Neural cell (in vitro differentiated cells): ENCODE measurements around the gene CTXND1. TPM values are rescaled to one million over a fixed set of nuclear protein-coding genes. Genes with fewer than 3 reads are reported as not detected.
"Not testable (repeated sequence)": the region's sequence is repeated elsewhere in the genome, so short reads cannot be mapped to it uniquely, and the experiment has no call there.

Source experiments
- H2AFZ ChIP-seq: fragments of 200-600, 300-800 bp; sonication (generic), shearing (Covaris generic); 2 replicates; pipeline ENCODE4 v1.6.0; 2014; ENCODE audit warnings: low read depth, mild to moderate bottlenecking, antibody characterized with exemption, low read length, moderate library complexity
- H3F3A ChIP-seq: fragments of 200-600 bp; shearing (Covaris generic); 2 replicates; pipeline ENCODE4 v1.6.1; 2016; ENCODE audit warnings: mild to moderate bottlenecking, moderate library complexity, mixed read lengths, antibody characterized with exemption, low read length; ENCODE audit not compliant: insufficient read depth, poor library complexity, severe bottlenecking
- H3K27ac ChIP-seq: fragments of 200-600, 300-800 bp; sonication (generic), shearing (Covaris generic); 2 replicates; pipeline ENCODE4 v1.5.1; 2014; ENCODE audit warnings: mild to moderate bottlenecking, low read length, moderate library complexity
- H3K27me3 ChIP-seq: fragments of 300-800, 200-600 bp; sonication (generic), shearing (Covaris generic); 2 replicates; pipeline ENCODE4 v1.6.0; 2014; ENCODE audit warnings: mild to moderate bottlenecking, low read depth, low read length, moderate library complexity; ENCODE audit not compliant: insufficient read depth
- H3K36me3 ChIP-seq: fragments of 300-800, 200-600 bp; sonication (generic), shearing (Covaris generic); 2 replicates; pipeline ENCODE4 v1.5.1; 2014; ENCODE audit warnings: mild to moderate bottlenecking, antibody characterized with exemption, low read length, moderate library complexity; ENCODE audit not compliant: insufficient read depth
- H3K4me2 ChIP-seq: fragments of 300-800, 200-600 bp; sonication (generic), shearing (Covaris generic); 2 replicates; pipeline ENCODE4 v1.6.0; 2014; ENCODE audit warnings: mild to moderate bottlenecking, low read length
- H3K4me3 ChIP-seq: fragments of 300-800, 200-600 bp; sonication (generic), shearing (Covaris generic); 2 replicates; pipeline ENCODE4 v1.5.1; 2014; ENCODE audit warnings: mild to moderate bottlenecking, low read length, moderate library complexity
- H3K79me2 ChIP-seq: fragments of 200-600 bp; shearing (Covaris generic); replicated peaks from 2 replicates; pipeline ENCODE4 v1.6.0; 2014; ENCODE audit warnings: mild to moderate bottlenecking, low read length, moderate library complexity; ENCODE audit not compliant: insufficient read depth
- H3K9ac ChIP-seq: fragments of 300-800, 200-600 bp; sonication (generic), shearing (Covaris generic); 2 replicates; pipeline ENCODE4 v1.6.1; 2016; ENCODE audit warnings: mild to moderate bottlenecking, low read length, mixed read lengths
- H3K9me2 ChIP-seq: fragments of 200-600 bp; shearing (Covaris generic); 2 replicates; pipeline ENCODE4 v1.6.1; 2016; ENCODE audit warnings: mild to moderate bottlenecking, low read length, mixed read lengths; ENCODE audit not compliant: insufficient read depth
- H3K9me3 ChIP-seq: fragments of 200-600, 300-800 bp; sonication (generic), shearing (Covaris generic); 2 replicates; pipeline ENCODE4 v1.6.1; 2016; ENCODE audit warnings: mild to moderate bottlenecking, mixed run types, low read length, moderate library complexity, mixed read lengths
- H4K20me1 ChIP-seq: fragments of 200-600 bp; shearing (Covaris generic); 2 replicates; pipeline ENCODE4 v1.6.1; 2016; ENCODE audit warnings: mild to moderate bottlenecking, mixed run types; ENCODE audit not compliant: insufficient read depth
- EP300 ChIP-seq: fragments of 450-650 bp; conservative IDR thresholded peaks from 2 replicates; pipeline ENCODE4 v1.6.1; 2014; ENCODE audit warnings: antibody characterized with exemption, mild to moderate bottlenecking, moderate library complexity; ENCODE audit not compliant: poor library complexity, severe bottlenecking
- EZH2 ChIP-seq: fragments of 200-600, 300-800 bp; shearing (Covaris generic), sonication (generic); IDR thresholded peaks from 2 replicates; pipeline ENCODE4 v1.6.1; 2014; ENCODE audit warnings: antibody characterized with exemption, low read length, borderline replicate concordance, mild to moderate bottlenecking; ENCODE audit not compliant: insufficient read depth, poor library complexity, severe bottlenecking
- MXI1 ChIP-seq: fragments of 450-650 bp; conservative IDR thresholded peaks from 2 replicates; pipeline ENCODE4 v1.6.1; 2014; ENCODE audit warnings: antibody characterized with exemption, mild to moderate bottlenecking; ENCODE audit not compliant: poor library complexity, severe bottlenecking
- POLR2AphosphoS5 ChIP-seq: IDR thresholded peaks from 2 replicates; pipeline ENCODE4 v1.6.1; 2012
- RAD21 ChIP-seq: fragments of 450-650 bp; conservative IDR thresholded peaks from 2 replicates; pipeline ENCODE4 v1.6.1; 2014; ENCODE audit warnings: antibody characterized with exemption, mild to moderate bottlenecking, moderate library complexity
- TAF1 ChIP-seq: IDR thresholded peaks from 2 replicates; pipeline ENCODE4 v1.6.1; 2012; ENCODE audit warnings: low read depth
- polyA minus RNA-seq: library from RNA; depleted of rRNA, polyadenylated mRNA; stranded (reverse); fragments of >200 nt; gene quantifications from 2 replicates; pipeline ENCODE4 v1.2.3, GENCODE V29; 2014
- polyA plus RNA-seq: library from polyadenylated mRNA; depleted of rRNA; stranded (reverse); fragments of >200 nt; gene quantifications from 2 replicates; pipeline ENCODE4 v1.2.3, GENCODE V29; 2014
- TF ChIP-seq, protein P1 (sequence below): IDR thresholded peaks from 2 replicates; pipeline ENCODE4 v1.6.1; 2012; ENCODE audit warnings: borderline replicate concordance
- TF ChIP-seq, protein P2 (sequence below): fragments of 450-650 bp; IDR thresholded peaks from 2 replicates; pipeline ENCODE4 v1.5.1; 2014; ENCODE audit warnings: antibody characterized with exemption, mild to moderate bottlenecking, moderate library complexity; ENCODE audit not compliant: poor library complexity, severe bottlenecking

Gene CTXND1
- polyA plus RNA-seq (0.08 TPM in 1 of 2 replicates, not detected in the other), polyA minus RNA-seq (not detected in 2 replicates)

- H3K9ac ChIP-seq, result peak within 1 kb of the TSS; percentile 38
These were observed at the start of gene CTXND1 for GRCh38 chr15:80252121-80252518. TSS of gene CTXND1 (minus strand) at chr15:80252213. CDS start at chr15:80201949, 50,264 bp downstream.

GRCh38 chr15:80301472-80301871, 49.5 kb upstream of the CTXND1 start:
- Histone ChIP-seq H3K9ac (no peak overlapping the region), H3K9me2 (no peaks in the 10 kb centered on the region), H3K79me2 (no peaks in the 10 kb centered on the region), H3K36me3 (no peaks in the 10 kb centered on the region), H3K27ac (no peak overlapping the region), H3K27me3 (no peaks in the 10 kb centered on the region), H3K4me3 (no peak overlapping the region), H3K4me2 (no peak overlapping the region), H3K9me3 (no peaks in the 10 kb centered on the region), H2AFZ (no peak overlapping the region), H3F3A (no peaks in the 10 kb centered on the region), H4K20me1 (no peaks in the 10 kb centered on the region)
- TF ChIP-seq, protein P1, sequence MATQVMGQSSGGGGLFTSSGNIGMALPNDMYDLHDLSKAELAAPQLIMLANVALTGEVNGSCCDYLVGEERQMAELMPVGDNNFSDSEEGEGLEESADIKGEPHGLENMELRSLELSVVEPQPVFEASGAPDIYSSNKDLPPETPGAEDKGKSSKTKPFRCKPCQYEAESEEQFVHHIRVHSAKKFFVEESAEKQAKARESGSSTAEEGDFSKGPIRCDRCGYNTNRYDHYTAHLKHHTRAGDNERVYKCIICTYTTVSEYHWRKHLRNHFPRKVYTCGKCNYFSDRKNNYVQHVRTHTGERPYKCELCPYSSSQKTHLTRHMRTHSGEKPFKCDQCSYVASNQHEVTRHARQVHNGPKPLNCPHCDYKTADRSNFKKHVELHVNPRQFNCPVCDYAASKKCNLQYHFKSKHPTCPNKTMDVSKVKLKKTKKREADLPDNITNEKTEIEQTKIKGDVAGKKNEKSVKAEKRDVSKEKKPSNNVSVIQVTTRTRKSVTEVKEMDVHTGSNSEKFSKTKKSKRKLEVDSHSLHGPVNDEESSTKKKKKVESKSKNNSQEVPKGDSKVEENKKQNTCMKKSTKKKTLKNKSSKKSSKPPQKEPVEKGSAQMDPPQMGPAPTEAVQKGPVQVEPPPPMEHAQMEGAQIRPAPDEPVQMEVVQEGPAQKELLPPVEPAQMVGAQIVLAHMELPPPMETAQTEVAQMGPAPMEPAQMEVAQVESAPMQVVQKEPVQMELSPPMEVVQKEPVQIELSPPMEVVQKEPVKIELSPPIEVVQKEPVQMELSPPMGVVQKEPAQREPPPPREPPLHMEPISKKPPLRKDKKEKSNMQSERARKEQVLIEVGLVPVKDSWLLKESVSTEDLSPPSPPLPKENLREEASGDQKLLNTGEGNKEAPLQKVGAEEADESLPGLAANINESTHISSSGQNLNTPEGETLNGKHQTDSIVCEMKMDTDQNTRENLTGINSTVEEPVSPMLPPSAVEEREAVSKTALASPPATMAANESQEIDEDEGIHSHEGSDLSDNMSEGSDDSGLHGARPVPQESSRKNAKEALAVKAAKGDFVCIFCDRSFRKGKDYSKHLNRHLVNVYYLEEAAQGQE, result no peak
- TF ChIP-seq EP300 (no peak), POLR2AphosphoS5 (no peak), EZH2 (no peak), RAD21 (no peak), MXI1 (no peak)
- TF ChIP-seq, protein P2, sequence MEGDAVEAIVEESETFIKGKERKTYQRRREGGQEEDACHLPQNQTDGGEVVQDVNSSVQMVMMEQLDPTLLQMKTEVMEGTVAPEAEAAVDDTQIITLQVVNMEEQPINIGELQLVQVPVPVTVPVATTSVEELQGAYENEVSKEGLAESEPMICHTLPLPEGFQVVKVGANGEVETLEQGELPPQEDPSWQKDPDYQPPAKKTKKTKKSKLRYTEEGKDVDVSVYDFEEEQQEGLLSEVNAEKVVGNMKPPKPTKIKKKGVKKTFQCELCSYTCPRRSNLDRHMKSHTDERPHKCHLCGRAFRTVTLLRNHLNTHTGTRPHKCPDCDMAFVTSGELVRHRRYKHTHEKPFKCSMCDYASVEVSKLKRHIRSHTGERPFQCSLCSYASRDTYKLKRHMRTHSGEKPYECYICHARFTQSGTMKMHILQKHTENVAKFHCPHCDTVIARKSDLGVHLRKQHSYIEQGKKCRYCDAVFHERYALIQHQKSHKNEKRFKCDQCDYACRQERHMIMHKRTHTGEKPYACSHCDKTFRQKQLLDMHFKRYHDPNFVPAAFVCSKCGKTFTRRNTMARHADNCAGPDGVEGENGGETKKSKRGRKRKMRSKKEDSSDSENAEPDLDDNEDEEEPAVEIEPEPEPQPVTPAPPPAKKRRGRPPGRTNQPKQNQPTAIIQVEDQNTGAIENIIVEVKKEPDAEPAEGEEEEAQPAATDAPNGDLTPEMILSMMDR, result no peak

More at GRCh38 chr15:80252121-80252518, at the start of gene CTXND1:
- no peaks in the 10 kb centered on the region for H3F3A ChIP-seq
- H3K9me2 ChIP-seq, result no peaks in the 10 kb centered on the region
- no peak within 1 kb of the TSS for H2AFZ ChIP-seq
- peak within 1 kb of the TSS; percentile 63 for H3K4me3 ChIP-seq
- H3K79me2 ChIP-seq, result no peaks in the 10 kb centered on the region
- H3K4me2 ChIP-seq, result no peak within 1 kb of the TSS
- H3K27me3 ChIP-seq, result peaks cover 55% of the 10 kb centered on the region
- no peaks in the 10 kb centered on the region for H4K20me1 ChIP-seq
- TF ChIP-seq, protein P2, result peak; percentile 12
- TF ChIP-seq TAF1, result no peak
- H3K27ac ChIP-seq, result no peak within 1 kb of the TSS
- no peaks in the 10 kb centered on the region for H3K36me3 ChIP-seq
- no peaks in the 10 kb centered on the region for H3K9me3 ChIP-seq

DNA sequence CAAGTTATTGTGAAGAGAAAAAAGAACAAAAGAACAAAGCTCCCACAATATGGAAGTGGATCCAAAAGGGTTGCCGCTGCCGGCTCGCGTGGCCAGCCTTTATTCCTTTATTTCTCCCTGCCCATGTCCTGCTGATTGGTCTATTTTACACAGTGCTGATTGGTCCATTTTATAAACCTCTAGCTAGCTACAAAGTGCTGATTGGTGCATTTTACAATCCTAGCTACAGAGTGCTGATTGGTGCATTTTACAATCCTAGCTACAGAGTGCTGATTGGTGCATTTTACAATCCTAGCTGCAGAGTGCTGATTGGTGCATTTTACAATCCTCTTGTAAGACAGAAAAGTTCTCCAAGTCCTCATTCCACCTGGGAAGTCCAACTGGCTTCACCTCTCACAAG, 43.8 kb upstream of the CTXND1 start:
- not testable (repeated sequence) for H3K79me2 ChIP-seq, H3K9me2 ChIP-seq, H3K9ac ChIP-seq, H3K4me2 ChIP-seq, H3K4me3 ChIP-seq, H3K9me3 ChIP-seq, H3K27ac ChIP-seq, H3K27me3 ChIP-seq, H3F3A ChIP-seq, H4K20me1 ChIP-seq, H2AFZ ChIP-seq, H3K36me3 ChIP-seq
